ENCODE measurements around the gene GSC2.

Gene GSC2

DNA sequence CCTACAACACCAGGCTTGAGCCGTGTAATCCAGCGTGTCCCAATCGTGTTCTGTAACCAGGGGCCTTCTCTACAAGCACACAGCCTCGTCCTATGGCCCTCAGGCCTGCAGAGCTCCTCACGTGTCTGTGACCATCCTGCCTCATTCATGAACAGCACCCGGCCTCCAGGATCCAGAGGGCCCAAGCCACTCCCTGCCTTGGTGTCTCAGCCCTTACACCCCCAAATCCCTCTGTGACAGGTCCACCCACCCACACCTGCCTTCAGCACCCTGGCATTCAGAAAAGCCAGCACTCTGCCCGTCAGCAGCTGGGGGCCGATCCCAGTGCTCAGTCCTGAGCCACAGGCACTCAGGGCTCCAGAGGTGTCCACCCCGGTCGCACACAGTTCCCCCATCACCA lies 13.2 kb downstream of the GSC2 start:
- no peak overlapping the region for H3K4me3 ChIP-seq (replicated peaks in 1 of 2; ENCODE audit: low read depth in 2 of 2, low read length in 2 of 2)
- TF ChIP-seq, protein P1, sequence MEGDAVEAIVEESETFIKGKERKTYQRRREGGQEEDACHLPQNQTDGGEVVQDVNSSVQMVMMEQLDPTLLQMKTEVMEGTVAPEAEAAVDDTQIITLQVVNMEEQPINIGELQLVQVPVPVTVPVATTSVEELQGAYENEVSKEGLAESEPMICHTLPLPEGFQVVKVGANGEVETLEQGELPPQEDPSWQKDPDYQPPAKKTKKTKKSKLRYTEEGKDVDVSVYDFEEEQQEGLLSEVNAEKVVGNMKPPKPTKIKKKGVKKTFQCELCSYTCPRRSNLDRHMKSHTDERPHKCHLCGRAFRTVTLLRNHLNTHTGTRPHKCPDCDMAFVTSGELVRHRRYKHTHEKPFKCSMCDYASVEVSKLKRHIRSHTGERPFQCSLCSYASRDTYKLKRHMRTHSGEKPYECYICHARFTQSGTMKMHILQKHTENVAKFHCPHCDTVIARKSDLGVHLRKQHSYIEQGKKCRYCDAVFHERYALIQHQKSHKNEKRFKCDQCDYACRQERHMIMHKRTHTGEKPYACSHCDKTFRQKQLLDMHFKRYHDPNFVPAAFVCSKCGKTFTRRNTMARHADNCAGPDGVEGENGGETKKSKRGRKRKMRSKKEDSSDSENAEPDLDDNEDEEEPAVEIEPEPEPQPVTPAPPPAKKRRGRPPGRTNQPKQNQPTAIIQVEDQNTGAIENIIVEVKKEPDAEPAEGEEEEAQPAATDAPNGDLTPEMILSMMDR (IDR thresholded peaks at IDR 0.05; ENCODE audit: low read depth, low read length): no peak
- no peak for DNase-seq (ENCODE audit: low read depth in 2 of 2)

GRCh38 chr22:19134874-19135273 lies 15.2 kb downstream of the GSC2 start:
- DNase-seq (ENCODE audit: low read depth in 2 of 2): no peak
- TF ChIP-seq, protein P1 (IDR thresholded peaks at IDR 0.05; ENCODE audit: low read depth, low read length): no peak
- no peak overlapping the region for H3K4me3 ChIP-seq (replicated peaks in 1 of 2; ENCODE audit: low read depth in 2 of 2, low read length in 2 of 2)

DNA sequence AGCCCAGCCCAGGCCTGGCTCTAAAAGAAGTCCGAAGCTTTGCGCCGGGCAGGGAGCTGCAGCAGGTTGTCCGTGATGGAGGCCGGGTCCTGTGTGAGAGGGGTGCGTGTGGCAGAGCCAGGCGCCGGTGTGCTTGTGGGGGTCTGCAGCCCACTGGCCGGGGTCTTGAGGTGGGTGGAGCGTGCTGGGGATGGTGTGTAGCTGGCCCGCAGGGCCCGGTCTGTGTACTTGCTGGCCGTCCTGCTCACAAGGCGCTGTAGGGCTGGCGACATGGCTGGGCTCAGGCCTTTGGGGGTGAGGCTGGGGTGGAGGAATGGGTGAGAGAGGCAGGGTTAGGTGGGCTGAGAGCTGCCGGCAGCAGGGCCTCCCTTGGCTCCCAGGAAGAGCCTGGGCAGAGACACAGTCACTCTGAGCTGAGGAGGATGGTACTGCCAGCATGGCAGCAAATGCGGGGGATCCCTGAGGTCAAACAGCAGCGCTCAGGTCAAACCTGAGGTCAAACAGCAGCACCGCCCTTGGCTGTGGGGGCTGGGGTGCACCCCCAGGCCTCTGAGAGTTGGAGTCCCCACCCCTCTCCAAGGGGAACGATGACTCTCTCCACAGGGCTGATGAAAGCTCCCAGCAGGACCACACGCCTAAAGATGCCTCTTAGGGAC lies 15.8 kb downstream of the GSC2 start:
- TF ChIP-seq, protein P1 (IDR thresholded peaks at IDR 0.05; ENCODE audit: low read depth, low read length): no peak

GRCh38 chr22:19133561-19133960 lies 16.5 kb downstream of the GSC2 start:
- DNase-seq (ENCODE audit: low read depth in 2 of 2): no peak

More for the DNA sequence above, 15.8 kb downstream of the GSC2 start:
- no peak for DNase-seq (ENCODE audit: low read depth in 2 of 2)
- no peak overlapping the region for H3K4me3 ChIP-seq (replicated peaks in 1 of 2; ENCODE audit: low read depth in 2 of 2, low read length in 2 of 2)

GRCh38 chr22:19132693-19133400 lies 17.2 kb downstream of the GSC2 start:
- TF ChIP-seq, protein P1 (IDR thresholded peaks at IDR 0.05; ENCODE audit: low read depth, low read length): no peak
- no peak for DNase-seq (ENCODE audit: low read depth in 2 of 2)
- no peak overlapping the region for H3K4me3 ChIP-seq (replicated peaks in 1 of 2; ENCODE audit: low read depth in 2 of 2, low read length in 2 of 2)

More at GRCh38 chr22:19133561-19133960, 16.5 kb downstream of the GSC2 start:
- TF ChIP-seq, protein P1 (IDR thresholded peaks at IDR 0.05; ENCODE audit: low read depth, low read length): no peak
- no peak overlapping the region for H3K4me3 ChIP-seq (replicated peaks in 1 of 2; ENCODE audit: low read depth in 2 of 2, low read length in 2 of 2)

DNA sequence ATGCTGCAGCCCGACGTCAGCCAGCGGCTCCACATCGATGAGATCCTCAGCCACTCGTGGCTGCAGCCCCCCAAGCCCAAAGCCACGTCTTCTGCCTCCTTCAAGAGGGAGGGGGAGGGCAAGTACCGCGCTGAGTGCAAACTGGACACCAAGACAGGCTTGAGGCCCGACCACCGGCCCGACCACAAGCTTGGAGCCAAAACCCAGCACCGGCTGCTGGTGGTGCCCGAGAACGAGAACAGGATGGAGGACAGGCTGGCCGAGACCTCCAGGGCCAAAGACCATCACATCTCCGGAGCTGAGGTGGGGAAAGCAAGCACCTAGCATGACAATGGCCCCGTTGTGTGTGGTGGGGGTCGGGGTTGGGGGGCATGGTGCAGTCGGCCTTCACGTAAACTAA lies 17.9 kb downstream of the GSC2 start:
- H3K4me3 ChIP-seq (replicated peaks in 1 of 2; ENCODE audit: low read depth in 2 of 2, low read length in 2 of 2): no peak overlapping the region
- TF ChIP-seq, protein P1 (IDR thresholded peaks at IDR 0.05; ENCODE audit: low read depth, low read length): no peak
- no peak for DNase-seq (ENCODE audit: low read depth in 2 of 2)
